ENCODE data around the gene S100A1.

Gene S100A1

DNA sequence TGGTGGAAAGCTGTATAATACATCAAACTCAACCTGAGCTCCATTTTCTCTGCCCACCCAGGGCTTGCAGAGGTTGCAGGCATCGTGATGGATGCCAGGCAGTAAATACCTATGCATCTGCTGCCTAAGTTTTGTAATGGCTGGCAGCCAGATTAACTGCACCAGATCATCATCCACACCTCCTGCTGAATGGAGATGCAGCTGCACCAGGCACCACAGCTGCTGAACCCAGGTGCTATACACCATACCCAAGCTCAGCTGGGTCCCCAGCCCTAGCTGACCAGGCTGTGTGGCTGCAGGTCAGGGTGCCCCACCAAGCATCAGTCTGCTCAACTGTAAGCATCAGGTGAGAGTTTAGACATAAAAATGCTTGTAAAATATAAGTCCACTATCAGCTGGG lies 23.5 kb downstream of the S100A1 start:
- no peak overlapping the region for H3K4me3 ChIP-seq (ENCODE audit: low read depth, low read length)

DNA sequence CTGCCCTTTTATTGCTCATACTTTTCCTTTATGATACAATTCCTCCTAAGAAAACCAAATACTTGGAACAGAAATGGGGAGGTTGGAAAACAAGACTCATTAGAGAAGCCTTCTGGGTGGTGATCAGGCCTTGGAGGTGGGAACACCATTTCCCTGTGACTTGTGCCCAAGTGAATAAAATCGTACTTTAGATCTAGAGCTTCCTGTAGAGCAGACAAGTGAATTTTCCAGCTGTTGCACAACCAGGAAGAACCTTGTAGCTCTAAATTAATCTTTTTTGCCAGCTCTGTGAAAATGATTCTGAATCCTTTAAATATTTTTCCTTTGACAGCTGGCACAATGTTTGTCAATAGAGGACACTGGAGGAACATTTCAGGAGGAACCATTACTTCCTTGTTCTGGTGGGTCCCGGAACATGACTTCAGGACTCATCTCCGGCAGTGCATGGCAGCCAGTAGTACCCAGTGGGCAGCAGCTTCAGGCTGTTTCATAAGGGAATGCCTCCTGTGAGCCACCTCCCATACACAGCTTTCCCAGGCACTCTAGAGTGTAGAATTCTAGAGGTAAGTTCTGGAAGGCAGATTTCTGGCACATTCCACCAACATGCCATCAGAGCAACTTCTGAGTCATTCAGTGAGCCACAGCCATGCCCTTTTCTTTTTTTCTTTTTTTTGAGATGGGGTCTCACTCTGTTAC lies 24.7 kb downstream of the S100A1 start:
- TF ChIP-seq, protein P1, sequence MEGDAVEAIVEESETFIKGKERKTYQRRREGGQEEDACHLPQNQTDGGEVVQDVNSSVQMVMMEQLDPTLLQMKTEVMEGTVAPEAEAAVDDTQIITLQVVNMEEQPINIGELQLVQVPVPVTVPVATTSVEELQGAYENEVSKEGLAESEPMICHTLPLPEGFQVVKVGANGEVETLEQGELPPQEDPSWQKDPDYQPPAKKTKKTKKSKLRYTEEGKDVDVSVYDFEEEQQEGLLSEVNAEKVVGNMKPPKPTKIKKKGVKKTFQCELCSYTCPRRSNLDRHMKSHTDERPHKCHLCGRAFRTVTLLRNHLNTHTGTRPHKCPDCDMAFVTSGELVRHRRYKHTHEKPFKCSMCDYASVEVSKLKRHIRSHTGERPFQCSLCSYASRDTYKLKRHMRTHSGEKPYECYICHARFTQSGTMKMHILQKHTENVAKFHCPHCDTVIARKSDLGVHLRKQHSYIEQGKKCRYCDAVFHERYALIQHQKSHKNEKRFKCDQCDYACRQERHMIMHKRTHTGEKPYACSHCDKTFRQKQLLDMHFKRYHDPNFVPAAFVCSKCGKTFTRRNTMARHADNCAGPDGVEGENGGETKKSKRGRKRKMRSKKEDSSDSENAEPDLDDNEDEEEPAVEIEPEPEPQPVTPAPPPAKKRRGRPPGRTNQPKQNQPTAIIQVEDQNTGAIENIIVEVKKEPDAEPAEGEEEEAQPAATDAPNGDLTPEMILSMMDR (IDR thresholded peaks at IDR 0.05; ENCODE audit: low read depth, low read length) = no peak
- Histone ChIP-seq H3K27me3 (no peaks in the 10 kb centered on the region), H3K9me3 (no peaks in the 10 kb centered on the region), H3K4me3 (ENCODE audit: low read depth, low read length) (no peak overlapping the region), H3K36me3 (no peaks in the 10 kb centered on the region), H3K4me1 (peaks cover 4% of the 10 kb centered on the region; the same call in 1 of the 2 replicates)
- DNase-seq = no peak

More for the DNA sequence above, 23.5 kb downstream of the S100A1 start:
- peaks cover 2% of the 10 kb centered on the region for H3K36me3 ChIP-seq
- TF ChIP-seq, protein P1 (IDR thresholded peaks at IDR 0.05; ENCODE audit: low read depth, low read length) = no peak
- no peak for DNase-seq
- H3K9me3 ChIP-seq = no peaks in the 10 kb centered on the region
- H3K27me3 ChIP-seq = no peaks in the 10 kb centered on the region
- H3K4me1 ChIP-seq = peaks cover 4% of the 10 kb centered on the region; the same call in 1 of the 2 replicates

GRCh38 chr1:153655333-153655732 lies 27.1 kb downstream of the S100A1 start:
- TF ChIP-seq, protein P1 (IDR thresholded peaks at IDR 0.05; ENCODE audit: low read depth, low read length) = no peak
- no peaks in the 10 kb centered on the region for H3K9me3 ChIP-seq
- H3K36me3 ChIP-seq = no peaks in the 10 kb centered on the region
- DNase-seq = no peak
- no peak overlapping the region for H3K4me3 ChIP-seq (ENCODE audit: low read depth, low read length)
- H3K4me1 ChIP-seq = no peaks in the 10 kb centered on the region; the same call in 1 of the 2 replicates
- H3K27me3 ChIP-seq = no peaks in the 10 kb centered on the region

DNA sequence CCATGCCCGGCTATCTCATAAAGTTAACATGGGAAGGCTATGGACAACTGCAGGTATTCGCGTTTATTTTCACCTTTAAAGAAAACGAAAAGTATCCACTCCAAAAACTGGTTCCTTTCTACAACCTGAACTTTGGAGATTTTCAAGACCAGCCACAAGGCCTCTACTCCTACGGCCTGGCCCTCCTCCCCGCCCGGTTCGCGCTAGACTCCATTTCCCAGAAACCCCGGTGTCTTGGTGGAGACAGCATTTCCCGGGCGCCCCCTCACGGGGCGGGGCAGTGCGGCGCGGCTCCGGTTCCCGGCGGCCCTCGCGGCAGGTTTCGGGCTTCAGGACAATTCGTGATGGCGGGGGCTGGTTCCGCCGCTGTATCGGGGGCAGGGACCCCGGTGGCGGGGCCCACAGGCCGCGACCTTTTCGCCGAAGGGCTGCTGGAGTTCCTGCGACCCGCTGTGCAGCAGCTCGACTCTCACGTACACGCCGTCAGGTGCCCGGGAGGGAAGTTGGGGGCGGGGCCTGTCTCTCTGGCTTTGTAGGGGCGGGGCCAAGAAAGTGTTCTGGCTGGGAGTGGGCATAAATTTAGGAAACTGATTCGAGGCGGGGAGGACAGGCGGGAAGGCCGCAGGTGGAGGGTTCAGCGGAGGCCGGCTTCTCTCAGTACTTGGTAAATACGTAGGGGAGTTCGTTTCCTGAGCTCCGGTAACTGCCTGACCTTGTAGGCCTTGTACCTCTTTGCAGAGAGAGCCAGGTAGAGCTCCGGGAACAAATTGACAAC lies 30.4 kb downstream of the S100A1 start, which contains the start of gene SNAPIN:
SNAPIN (plus strand) TSS at position 304 of the 775 bp plus-strand sequence; CDS start at position 345, 41 bp downstream.
- Histone ChIP-seq H3K4me3 (ENCODE audit: low read depth, low read length) (peak within 1 kb of the TSS; percentile 87), H3K4me1 (no peaks in the 10 kb centered on the region; the same call in 1 of the 2 replicates), H3K9me3 (no peaks in the 10 kb centered on the region), H3K36me3 (peaks cover 29% of the 10 kb centered on the region), H3K27me3 (no peaks in the 10 kb centered on the region)
- peak; percentile 94 for DNase-seq
- TF ChIP-seq, protein P1 (IDR thresholded peaks at IDR 0.05; ENCODE audit: low read depth, low read length) = peak; percentile 31

- H3K27me3 ChIP-seq = no peaks in the 10 kb centered on the region
- DNase-seq = no peak
- H3K36me3 ChIP-seq = peaks cover 33% of the 10 kb centered on the region
- TF ChIP-seq, protein P1 (IDR thresholded peaks at IDR 0.05; ENCODE audit: low read depth, low read length) = no peak
- peak overlapping the region; percentile 87 for H3K4me3 ChIP-seq (ENCODE audit: low read depth, low read length)
- no peaks in the 10 kb centered on the region; the same call in 1 of the 2 replicates for H3K4me1 ChIP-seq
- H3K9me3 ChIP-seq = no peaks in the 10 kb centered on the region
These were observed 30.9 kb downstream of the S100A1 start for GRCh38 chr1:153659175-153659534.

Data from BE2C (cell line).